B cell (primary cell): ENCODE measurements around the gene EIF4A2. TPM values are rescaled to one million over a fixed set of nuclear protein-coding genes. Genes with fewer than 3 reads are reported as not detected.

Source experiments
- ATAC-seq: fragments of 200-7000 bp; cut with Tn5 transposase; one replicate; pipeline ENCODE4 v1.10.0; 2021; ENCODE audit warnings: low read depth, mild to moderate bottlenecking, moderate number of reproducible peaks, moderate library complexity
- CTCF ChIA-PET: fragments of 350-600 bp; sonication (Branson Sonifier 250); formaldehyde crosslinking; loops from one replicate; lab custom pipeline; 2021; ENCODE audit warnings: antibody characterized with exemption, inconsistent platforms; lab: Charles Lee
- POLR2A ChIA-PET: fragments of 350-600 bp; sonication (Branson Sonifier 250); formaldehyde crosslinking; loops from one replicate; lab custom pipeline; 2021; ENCODE audit warnings: antibody characterized with exemption; lab: Charles Lee
- DNase-seq: peaks from one replicate; pipeline ENCODE4 v3.0.0; 2013
- H2AFZ ChIP-seq: 2 replicates; pipeline ENCODE4 v1.6.1; 2012; ENCODE audit warnings: mild to moderate bottlenecking, low read depth, low read length; ENCODE audit not compliant: insufficient read depth, poor library complexity, severe bottlenecking
- H3K27ac ChIP-seq, 2 donors: 1 replicate in 1 of 2; 2 replicates in 1 of 2; pipeline ENCODE4 v1.5.1; 2012 to 2013; ENCODE audit warnings: low read length in 2 of 2, mild to moderate bottlenecking in 2 of 2, moderate library complexity in 1 of 2
- H3K27me3 ChIP-seq, 4 experiments: fragments of 200-600 bp in 1 of 4; sonication (generic) in 1 of 4; replicated peaks in 1 of 4; 1 replicate in 2 of 4; 2 replicates in 2 of 4; pipeline versions ENCODE4 v1.6.1 to v1.7.0; 2013 to 2016; ENCODE audit warnings: low read length in 3 of 4, mild to moderate bottlenecking in 2 of 4, mixed read lengths in 1 of 4, moderate library complexity in 1 of 4; ENCODE audit not compliant: insufficient read depth in 4 of 4, control insufficient read depth in 3 of 4; ENCODE audit errors: control extremely low read depth in 1 of 4
- H3K36me3 ChIP-seq, 2 experiments: replicated peaks in 1 of 2; 1 replicate in 1 of 2; 2 replicates in 1 of 2; pipeline versions ENCODE4 v1.6.1 to v1.7.1; 2013; ENCODE audit warnings: low read length in 1 of 2; ENCODE audit not compliant: insufficient read depth in 2 of 2, control insufficient read depth in 1 of 2; ENCODE audit errors: control extremely low read depth in 1 of 2, extremely low read depth in 1 of 2
- H3K4me1 ChIP-seq, 2 donors: fragments of 200-600 bp in 1 of 2; sonication (generic) in 1 of 2; 1 replicate in 1 of 2; 2 replicates in 1 of 2; pipeline versions ENCODE4 v1.5.1 to v1.6.1; 2013 to 2017; ENCODE audit warnings: low read length in 2 of 2; ENCODE audit not compliant: control insufficient read depth in 2 of 2, insufficient read depth in 2 of 2
- H3K4me2 ChIP-seq: replicated peaks from 2 replicates; pipeline ENCODE3; 2012; ENCODE audit warnings: mild to moderate bottlenecking, low read depth, low read length; ENCODE audit not compliant: poor library complexity, severe bottlenecking
- H3K4me3 ChIP-seq, 5 experiments: fragments of 200-600 bp in 1 of 5; sonication (generic) in 1 of 5; 1 replicate in 3 of 5; 2 replicates in 2 of 5; pipeline versions ENCODE4 v1.5.1 to v1.7.0; 2011 to 2016; ENCODE audit warnings: low read length in 4 of 5, mild to moderate bottlenecking in 4 of 5, low read depth in 2 of 5, control low read depth in 1 of 5, moderate library complexity in 1 of 5; ENCODE audit not compliant: insufficient read depth in 1 of 5; ENCODE audit errors: control extremely low read depth in 1 of 5, extremely low read depth in 1 of 5
- H3K79me2 ChIP-seq: fragments of 200-600 bp; sonication (generic); one replicate; pipeline ENCODE4 v1.6.0; 2016; ENCODE audit warnings: low read length; ENCODE audit not compliant: control insufficient read depth, insufficient read depth
- H3K9ac ChIP-seq: fragments of 200-600 bp; sonication (generic); 2 replicates; pipeline ENCODE4 v1.6.1; 2017; ENCODE audit warnings: mild to moderate bottlenecking, low read length, moderate library complexity
- H3K9me3 ChIP-seq, 3 donors: one replicate each; pipeline versions ENCODE4 v1.6.1 to v1.7.1; 2013; ENCODE audit warnings: low read length in 2 of 3; ENCODE audit not compliant: control insufficient read depth in 2 of 3, insufficient read depth in 1 of 3; ENCODE audit errors: control extremely low read depth in 1 of 3
- H4K20me1 ChIP-seq: 2 replicates; pipeline ENCODE4 v1.6.0; 2012; ENCODE audit warnings: mild to moderate bottlenecking, low read length; ENCODE audit not compliant: insufficient read depth, control insufficient read depth, poor library complexity, severe bottlenecking
- H3K27ac Mint-ChIP-seq: one replicate; pipeline ENCODE4 v1.8.0; 2021; ENCODE audit warnings: mixed read lengths
- H3K27me3 Mint-ChIP-seq: one replicate; pipeline ENCODE4 v1.8.0; 2021; ENCODE audit warnings: mixed read lengths
- H3K4me1 Mint-ChIP-seq: one replicate; pipeline ENCODE4 v1.8.0; 2021; ENCODE audit warnings: mixed read lengths
- H3K4me3 Mint-ChIP-seq: one replicate; pipeline ENCODE4 v1.8.0; 2021; ENCODE audit warnings: mixed read lengths
- H3K9me3 Mint-ChIP-seq: one replicate; pipeline ENCODE4 v1.8.0; 2022; ENCODE audit warnings: mixed read lengths; ENCODE audit not compliant: insufficient read depth
- CTCF ChIP-seq: fragments of 200-600 bp; IDR thresholded peaks from one replicate; pipeline ENCODE4 v1.8.0; 2022; ENCODE audit warnings: antibody characterized with exemption, mild to moderate bottlenecking
- EZH2 ChIP-seq: IDR thresholded peaks from 2 replicates; pipeline ENCODE4 v1.6.1; 2012; ENCODE audit warnings: borderline replicate concordance, low read depth, mild to moderate bottlenecking, moderate library complexity, low read length; ENCODE audit not compliant: insufficient read depth, poor library complexity, severe bottlenecking
- WGBS: methylation state at CpG from one replicate; pipeline ENCODE4 v1.1.5; 2013; ENCODE audit warnings: missing lambda C conversion rate; ENCODE audit not compliant: insufficient coverage; 5-methylcytosine and 5-hydroxymethylcytosine counted together
- intact Hi-C: fragments of 100-400 bp; cut with micrococcal nuclease; formaldehyde crosslinking; loops from one replicate; pipeline ENCODE4 v1.10.0; 2022
- polyA plus RNA-seq: library from polyadenylated mRNA; depleted of rRNA; stranded (reverse); fragments of >200 nt; gene quantifications from 2 replicates; pipeline ENCODE4 v1.2.3, GENCODE V29; 2012
- total RNA-seq, 2 donors: library from RNA; stranded (reverse); fragments of 120-200 nt in 1 of 2; gene quantifications; 1 replicate in 1 of 2; 2 replicates in 1 of 2; pipeline versions ENCODE4 v1.2.3 to v1.2.4, GENCODE V29; 2013 to 2022

EIF4A2 gene
- total and polyA plus RNA-seq, 2 donors (not counting 1 experiment from before 2014, with no cell fraction given) = 506 to 547 TPM

GRCh38 chr3:186806089-186807055 lies 23.0 kb downstream of the EIF4A2 start, which contains the start of gene RFC4:
Gene RFC4 (minus strand): TSS chr3:186806482. CDS start chr3:186804713, 1,769 bp downstream.
- under 1% methylated on average over 68 of the region's 70 CpGs for WGBS
- DNase-seq (peak; percentile 88), ATAC-seq (peak; percentile 91)
- CTCF ChIA-PET = interaction anchor here (1.1 to 5.8 kb wide), 6 partner anchors 14 to 192 kb away, joined by 3 to 25 read pairs (median 5); no protein-coding TSS in a partner anchor
- Histone ChIP-seq H3K9ac (peak within 1 kb of the TSS; percentile 73), H3K4me2 (peak within 1 kb of the TSS; percentile 86), H2AFZ (peak within 1 kb of the TSS; percentile 92), H3K27me3 (no peaks in the 10 kb centered on the region), H3K4me3 (peak within 1 kb of the TSS; percentile 78 to 96 (median 90)), H4K20me1 (no peaks in the 10 kb centered on the region), H3K79me2 (peaks cover 18% of the 10 kb centered on the region), H3K4me1 (peaks cover 15 to 19% of the 10 kb centered on the region in 2 donors), H3K36me3 (peaks cover 3 to 7% of the 10 kb centered on the region in 2 experiments), H3K9me3 (peaks cover 0 to 2% (median 0%) of the 10 kb centered on the region in 3 donors), H3K27ac (peak within 1 kb of the TSS; percentile 78 to 86)
- Mint-ChIP-seq H3K27me3 (no peaks in the 10 kb centered on the region), H3K27ac (peak within 1 kb of the TSS; percentile 97), H3K4me3 (peak within 1 kb of the TSS; percentile 99), H3K9me3 (no peaks in the 10 kb centered on the region), H3K4me1 (peaks cover 20% of the 10 kb centered on the region)
- intact Hi-C loops = loop anchor here (1.0 to 5.0 kb wide), 4 partner anchors 21 to 189 kb away; partner anchors contain the start of gene EIF4A2
- POLR2A ChIA-PET = interaction anchor here (0.6 to 2.8 kb wide), 4 partner anchors 21 to 244 kb away, joined by 3 to 16 read pairs (median 4); partner anchors contain the start of gene EIF4A2
- TF ChIP-seq CTCF (no peak), EZH2 (no peak)
